ENCODE measurements around the gene STK35.

STK35 gene

DNA sequence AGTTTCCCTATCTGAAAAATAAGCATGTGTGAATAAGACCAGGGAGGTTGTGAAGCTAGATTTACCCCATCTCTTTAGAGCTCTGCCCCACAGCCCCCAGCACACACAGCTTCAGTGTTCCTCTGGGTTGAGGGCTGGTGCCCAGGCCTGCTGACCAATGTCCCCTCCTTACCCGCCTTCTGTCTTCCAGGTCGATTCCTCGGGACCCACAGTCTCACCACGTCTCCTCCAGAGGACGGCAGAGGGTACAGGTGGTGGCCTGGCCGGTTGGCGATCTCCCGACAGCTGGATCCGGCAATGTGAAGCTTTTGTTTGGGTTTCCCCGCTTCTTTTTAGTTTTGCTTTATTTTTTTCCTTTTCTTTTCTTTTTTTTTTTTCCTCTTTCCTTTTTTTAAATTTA is 42.0 kb downstream of the STK35 start:
- Histone ChIP-seq H3K36me3 (ENCODE audit: insufficient read depth) (no peaks in the 10 kb centered on the region), H2AFZ (ENCODE audit: low read depth) (no peak overlapping the region), H3K79me2 (ENCODE audit: insufficient read depth, low read depth) (no peaks in the 10 kb centered on the region), H4K20me1 (ENCODE audit: insufficient read depth) (no peaks in the 10 kb centered on the region), H3K27me3 (ENCODE audit: insufficient read depth, low read depth) (no peaks in the 10 kb centered on the region), H3K4me3 (IDR thresholded peaks at IDR 0.05; ENCODE audit: insufficient read depth, low read depth, low read length) (no peak overlapping the region), H3K4me1 (ENCODE audit: low read depth, poor library complexity, severe bottlenecking) (peaks cover 11% of the 10 kb centered on the region), H3K9ac (no peak overlapping the region), H3K27ac (no peak overlapping the region), H3K4me2 (no peak overlapping the region)
- TF ChIP-seq, protein P1, sequence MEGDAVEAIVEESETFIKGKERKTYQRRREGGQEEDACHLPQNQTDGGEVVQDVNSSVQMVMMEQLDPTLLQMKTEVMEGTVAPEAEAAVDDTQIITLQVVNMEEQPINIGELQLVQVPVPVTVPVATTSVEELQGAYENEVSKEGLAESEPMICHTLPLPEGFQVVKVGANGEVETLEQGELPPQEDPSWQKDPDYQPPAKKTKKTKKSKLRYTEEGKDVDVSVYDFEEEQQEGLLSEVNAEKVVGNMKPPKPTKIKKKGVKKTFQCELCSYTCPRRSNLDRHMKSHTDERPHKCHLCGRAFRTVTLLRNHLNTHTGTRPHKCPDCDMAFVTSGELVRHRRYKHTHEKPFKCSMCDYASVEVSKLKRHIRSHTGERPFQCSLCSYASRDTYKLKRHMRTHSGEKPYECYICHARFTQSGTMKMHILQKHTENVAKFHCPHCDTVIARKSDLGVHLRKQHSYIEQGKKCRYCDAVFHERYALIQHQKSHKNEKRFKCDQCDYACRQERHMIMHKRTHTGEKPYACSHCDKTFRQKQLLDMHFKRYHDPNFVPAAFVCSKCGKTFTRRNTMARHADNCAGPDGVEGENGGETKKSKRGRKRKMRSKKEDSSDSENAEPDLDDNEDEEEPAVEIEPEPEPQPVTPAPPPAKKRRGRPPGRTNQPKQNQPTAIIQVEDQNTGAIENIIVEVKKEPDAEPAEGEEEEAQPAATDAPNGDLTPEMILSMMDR (conservative IDR thresholded peaks at IDR 0.05; ENCODE audit: low read depth, low read length): no peak

DNA sequence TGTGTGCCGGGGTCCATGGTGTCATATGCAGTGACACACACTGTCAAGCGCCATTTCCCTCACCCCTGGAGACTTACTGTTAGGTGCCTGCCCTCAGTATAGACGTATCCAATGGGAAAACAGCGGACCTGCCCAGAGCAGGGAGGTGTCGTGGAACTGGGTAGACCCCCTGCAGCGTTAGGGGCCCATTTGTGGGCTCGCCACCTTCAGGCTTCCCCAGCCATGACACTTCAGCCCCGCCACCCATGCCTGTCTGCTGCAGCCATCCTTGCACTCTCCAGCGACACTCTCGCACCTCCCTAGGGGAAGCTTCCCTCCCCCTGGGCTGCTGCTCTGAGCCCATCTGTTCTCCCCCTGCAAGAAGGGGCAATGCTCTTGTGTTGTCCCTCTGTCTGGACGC is 43.2 kb downstream of the STK35 start:
- TF ChIP-seq, protein P1 (conservative IDR thresholded peaks at IDR 0.05; ENCODE audit: low read depth, low read length): no peak
- Histone ChIP-seq H3K27me3 (ENCODE audit: insufficient read depth, low read depth) (no peaks in the 10 kb centered on the region), H3K36me3 (ENCODE audit: insufficient read depth) (no peaks in the 10 kb centered on the region), H2AFZ (ENCODE audit: low read depth) (no peak overlapping the region), H3K4me2 (no peak overlapping the region), H3K4me1 (ENCODE audit: low read depth, poor library complexity, severe bottlenecking) (peaks cover 11% of the 10 kb centered on the region), H4K20me1 (ENCODE audit: insufficient read depth) (no peaks in the 10 kb centered on the region), H3K9ac (no peak overlapping the region), H3K27ac (no peak overlapping the region), H3K4me3 (IDR thresholded peaks at IDR 0.05; ENCODE audit: insufficient read depth, low read depth, low read length) (no peak overlapping the region), H3K79me2 (ENCODE audit: insufficient read depth, low read depth) (no peaks in the 10 kb centered on the region)

GRCh38 chr20:2145376-2145775 is 43.7 kb downstream of the STK35 start:
- Histone ChIP-seq H2AFZ (ENCODE audit: low read depth) (no peak overlapping the region), H3K4me2 (no peak overlapping the region), H3K79me2 (ENCODE audit: insufficient read depth, low read depth) (no peaks in the 10 kb centered on the region), H3K4me3 (IDR thresholded peaks at IDR 0.05; ENCODE audit: insufficient read depth, low read depth, low read length) (no peak overlapping the region), H3K27me3 (ENCODE audit: insufficient read depth, low read depth) (no peaks in the 10 kb centered on the region), H3K27ac (no peak overlapping the region), H3K4me1 (ENCODE audit: low read depth, poor library complexity, severe bottlenecking) (peaks cover 11% of the 10 kb centered on the region), H4K20me1 (ENCODE audit: insufficient read depth) (no peaks in the 10 kb centered on the region), H3K9ac (no peak overlapping the region), H3K36me3 (ENCODE audit: insufficient read depth) (no peaks in the 10 kb centered on the region)
- TF ChIP-seq, protein P1 (conservative IDR thresholded peaks at IDR 0.05; ENCODE audit: low read depth, low read length): no peak

DNA sequence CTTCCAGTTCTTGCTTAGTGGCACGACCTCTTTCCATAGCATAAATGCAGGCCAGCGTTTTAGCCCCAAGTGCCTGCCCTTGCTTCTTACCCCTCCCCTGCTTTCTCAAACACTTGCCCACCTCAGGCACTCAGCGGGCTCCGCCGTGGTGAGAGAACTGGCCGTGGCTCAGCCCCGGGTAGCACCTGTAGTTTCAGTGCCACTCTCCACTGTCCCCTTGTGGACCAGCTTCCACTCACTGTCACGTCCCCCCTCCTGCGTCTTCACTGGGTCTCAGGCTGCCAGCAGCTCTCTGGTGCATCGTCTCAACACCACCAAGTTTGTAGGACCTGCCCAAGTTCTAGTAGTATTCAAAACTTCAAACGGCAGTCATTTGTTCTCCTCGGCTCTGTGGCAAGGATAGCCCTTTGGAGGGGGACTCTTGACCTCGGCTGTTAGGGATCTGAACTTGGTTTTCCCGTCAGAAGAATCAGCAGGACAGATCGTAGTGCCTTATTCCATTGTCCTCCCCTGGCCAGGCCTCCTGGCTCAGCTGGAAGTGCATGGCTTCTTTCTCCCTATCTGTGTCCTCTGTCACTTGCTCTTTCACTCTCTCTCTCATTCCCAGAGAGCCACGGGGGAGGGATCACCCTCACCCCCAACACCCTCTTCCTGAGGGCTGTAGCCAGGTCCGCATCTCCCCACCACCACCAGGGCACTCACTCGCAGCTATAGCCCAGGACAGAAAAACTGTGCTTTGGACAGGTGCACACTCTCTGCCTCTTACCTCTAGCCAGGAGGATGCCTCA is 44.6 kb downstream of the STK35 start:
- Histone ChIP-seq H3K9ac (no peak overlapping the region), H3K79me2 (ENCODE audit: insufficient read depth, low read depth) (no peaks in the 10 kb centered on the region), H3K27ac (no peak overlapping the region), H3K4me2 (no peak overlapping the region), H3K27me3 (ENCODE audit: insufficient read depth, low read depth) (no peaks in the 10 kb centered on the region), H3K4me1 (ENCODE audit: low read depth, poor library complexity, severe bottlenecking) (peaks cover 7% of the 10 kb centered on the region), H2AFZ (ENCODE audit: low read depth) (no peak overlapping the region), H3K4me3 (IDR thresholded peaks at IDR 0.05; ENCODE audit: insufficient read depth, low read depth, low read length) (no peak overlapping the region), H3K36me3 (ENCODE audit: insufficient read depth) (no peaks in the 10 kb centered on the region), H4K20me1 (ENCODE audit: insufficient read depth) (no peaks in the 10 kb centered on the region)
- TF ChIP-seq, protein P1 (conservative IDR thresholded peaks at IDR 0.05; ENCODE audit: low read depth, low read length): no peak

Measured in KMS-11 (cell line).